CD4-positive, alpha-beta T cell treated with Interleukin-17A for 1 hour (primary cell): Measurements from ENCODE around the gene TMEM114.

ENCODE experiments used
- DNase-seq: peaks from one replicate; pipeline ENCODE4 v3.0.0-alpha.2; 2020

TMEM114 gene

GRCh38 chr16:8589900-8590688 is at the start of gene TMEM114:
TMEM114 (minus strand) TSS chr16:8590511; CDS start chr16:8589838, 673 bp downstream.
- no peak for DNase-seq

GRCh38 chr16:8639694-8640093 is 49.4 kb upstream of the TMEM114 start:
- no peak for DNase-seq

- no peak for DNase-seq
Measured at GRCh38 chr16:8634991-8635736, 44.9 kb upstream of the TMEM114 start.

GRCh38 chr16:8632675-8633182 is 42.4 kb upstream of the TMEM114 start:
- peak; percentile 42 for DNase-seq

- DNase-seq = no peak
Measured at GRCh38 chr16:8631818-8632465, 41.6 kb upstream of the TMEM114 start.

- DNase-seq = no peak
Measured at GRCh38 chr16:8631373-8631772, 41.1 kb upstream of the TMEM114 start.

GRCh38 chr16:8630255-8630953 is 40.1 kb upstream of the TMEM114 start:
- no peak for DNase-seq

- DNase-seq = no peak
Measured at GRCh38 chr16:8628981-8629725, 38.8 kb upstream of the TMEM114 start.

- no peak for DNase-seq
Measured at GRCh38 chr16:8627456-8627855, 37.1 kb upstream of the TMEM114 start.

GRCh38 chr16:8626946-8627345 is 36.6 kb upstream of the TMEM114 start:
- no peak for DNase-seq

GRCh38 chr16:8625491-8626087 is 35.3 kb upstream of the TMEM114 start:
- DNase-seq = no peak

GRCh38 chr16:8623634-8624033 is 33.3 kb upstream of the TMEM114 start:
- DNase-seq = no peak

- DNase-seq = no peak
Measured at GRCh38 chr16:8622315-8622656, 32.0 kb upstream of the TMEM114 start.

GRCh38 chr16:8621572-8622314 is 31.4 kb upstream of the TMEM114 start, which contains the start of gene METTL22:
METTL22 (plus strand) TSS chr16:8621698; CDS start chr16:8625666, 3,968 bp downstream.
- DNase-seq = peak; percentile 91

GRCh38 chr16:8621222-8621571 is 30.9 kb upstream of the TMEM114 start:
- DNase-seq = no peak

GRCh38 chr16:8620535-8620934 is 30.2 kb upstream of the TMEM114 start:
- no peak for DNase-seq

- DNase-seq = no peak
Measured at GRCh38 chr16:8619671-8620370, 29.5 kb upstream of the TMEM114 start.

- DNase-seq = no peak
Measured at GRCh38 chr16:8614435-8615029, 24.2 kb upstream of the TMEM114 start.

GRCh38 chr16:8611886-8612600 is 21.7 kb upstream of the TMEM114 start:
- DNase-seq = no peak
